CD4-positive, alpha-beta memory T cell (primary cell): ENCODE results near the gene FAM210B. TPM values are rescaled to one million over a fixed set of nuclear protein-coding genes. Genes with fewer than 3 reads are reported as not detected.
A peak's percentile ranks its signal among the peaks of the same experiment; 100 is the strongest.

Source experiments
- CTCF ChIA-PET: fragments of 350-600 bp; sonication (Branson Sonifier 250); formaldehyde crosslinking; loops from one replicate; lab custom pipeline; 2021; ENCODE audit warnings: inconsistent platforms; ENCODE audit not compliant: partially characterized antibody; lab: Charles Lee
- POLR2A ChIA-PET: fragments of 350-600 bp; sonication (Branson Sonifier 250); formaldehyde crosslinking; loops from one replicate; lab custom pipeline; 2021; ENCODE audit not compliant: partially characterized antibody; lab: Charles Lee
- DNase-seq, 5 donors: peaks; one replicate each; pipeline versions ENCODE4 v3.0.0 to v3.0.0-alpha.2; 2020 to 2022; ENCODE audit warnings: mixed read lengths in 1 of 5
- H3K27ac ChIP-seq: one replicate; pipeline ENCODE4 v1.7.0; 2013; ENCODE audit warnings: low read depth, low read length
- H3K27me3 ChIP-seq: 2 replicates; pipeline ENCODE4 v1.7.0; 2013; ENCODE audit warnings: mild to moderate bottlenecking, low read length, moderate library complexity; ENCODE audit not compliant: insufficient read depth
- H3K36me3 ChIP-seq: 2 replicates; pipeline ENCODE4 v1.7.0; 2013; ENCODE audit warnings: mild to moderate bottlenecking, low read length, moderate library complexity; ENCODE audit not compliant: insufficient read depth
- H3K4me1 ChIP-seq: 2 replicates; pipeline ENCODE4 v1.7.0; 2013; ENCODE audit warnings: mild to moderate bottlenecking, low read length, moderate library complexity; ENCODE audit not compliant: insufficient read depth
- H3K4me3 ChIP-seq, 2 donors: one replicate each; pipeline ENCODE4 v1.7.0; 2013; ENCODE audit warnings: low read length in 2 of 2, mild to moderate bottlenecking in 1 of 2
- H3K9me3 ChIP-seq, 2 donors: one replicate each; pipeline ENCODE4 v1.7.0; 2013; ENCODE audit warnings: low read length in 2 of 2, control low read depth in 1 of 2; ENCODE audit not compliant: control insufficient read depth in 1 of 2
- H3K27ac Mint-ChIP-seq, 7 donors: one replicate each; pipeline ENCODE4 v1.8.0; 2020 to 2021; ENCODE audit warnings: mixed read lengths in 7 of 7, mild to moderate bottlenecking in 6 of 7, inconsistent platforms in 3 of 7, moderate library complexity in 3 of 7
- H3K27me3 Mint-ChIP-seq, 2 donors: one replicate each; pipeline ENCODE4 v1.8.0; 2020 to 2021; ENCODE audit warnings: mixed read lengths in 2 of 2
- H3K36me3 Mint-ChIP-seq, 2 donors: one replicate each; pipeline ENCODE4 v1.8.0; 2020 to 2021; ENCODE audit warnings: mixed read lengths in 2 of 2, inconsistent platforms in 1 of 2, mild to moderate bottlenecking in 1 of 2
- H3K4me1 Mint-ChIP-seq, 4 donors: one replicate each; pipeline ENCODE4 v1.8.0; 2020 to 2021; ENCODE audit warnings: mixed read lengths in 4 of 4, mild to moderate bottlenecking in 1 of 4
- H3K4me3 Mint-ChIP-seq, 8 donors: one replicate each; pipeline ENCODE4 v1.8.0; 2020 to 2021; ENCODE audit warnings: mixed read lengths in 8 of 8, mild to moderate bottlenecking in 7 of 8, moderate library complexity in 6 of 8, inconsistent platforms in 3 of 8
- H3K9me3 Mint-ChIP-seq, 8 donors: one replicate each; pipeline ENCODE4 v1.8.0; 2020 to 2021; ENCODE audit warnings: mixed read lengths in 8 of 8, mild to moderate bottlenecking in 5 of 8, inconsistent platforms in 3 of 8, moderate library complexity in 1 of 8
- intact Hi-C: fragments of 100-400 bp; cut with micrococcal nuclease; formaldehyde crosslinking; loops from one replicate; pipeline ENCODE4 v1.15.1; 2023
- polyA plus RNA-seq, 2 donors: library from polyadenylated mRNA; unstranded; fragments of 300-500 nt; fragmentation: Illumina TruSeq; gene quantifications; one replicate each; pipeline ENCODE4 v1.2.3, GENCODE V29; 2021
- total RNA-seq, 2 experiments: library from RNA; stranded (reverse); gene quantifications; one replicate each; pipeline ENCODE4 v1.2.3, GENCODE V29; 2021

The FAM210B gene
- total and polyA plus RNA-seq, 4 experiments from 2014 or later = 28.7 to 38.8 (median 35.3) TPM

GRCh38 chr20:56369179-56369578, 10.4 kb downstream of the FAM210B start:
- peaks cover 28 to 47% of the 10 kb centered on the region in 2 donors for H3K36me3 Mint-ChIP-seq
- H3K36me3 ChIP-seq = peaks cover 7% of the 10 kb centered on the region
- POLR2A ChIA-PET = interaction anchor here (3.1 kb wide), 1 partner anchor 22 kb away, joined by 10 read pairs; the partner anchor contains the start of genes AURKA and CSTF1
- peaks cover 8% of the 10 kb centered on the region for H3K4me1 ChIP-seq
- CTCF ChIA-PET = no interaction called here
- DNase-seq = no peak
- intact Hi-C loops = no loop called here
- peaks cover 5 to 17% (median 12%) of the 10 kb centered on the region in 4 donors for H3K4me1 Mint-ChIP-seq
- H3K9me3 Mint-ChIP-seq = no peaks in the 10 kb centered on the region
- H3K4me3 Mint-ChIP-seq = no peak overlapping the region
- H3K27me3 Mint-ChIP-seq = no peaks in the 10 kb centered on the region
- no peaks in the 10 kb centered on the region for H3K9me3 ChIP-seq
- no peak overlapping the region for H3K4me3 ChIP-seq
- no peak overlapping the region for H3K27ac ChIP-seq
- no peak overlapping the region for H3K27ac Mint-ChIP-seq
- no peaks in the 10 kb centered on the region for H3K27me3 ChIP-seq

- Histone ChIP-seq H3K27ac (no peak overlapping the region), H3K4me3 (no peak overlapping the region), H3K4me1 (peaks cover 8% of the 10 kb centered on the region), H3K9me3 (no peaks in the 10 kb centered on the region), H3K36me3 (no peaks in the 10 kb centered on the region), H3K27me3 (no peaks in the 10 kb centered on the region)
- intact Hi-C loops = no loop called here
- H3K27me3 Mint-ChIP-seq = no peaks in the 10 kb centered on the region
- peaks cover 10 to 22% (median 13%) of the 10 kb centered on the region in 4 donors for H3K4me1 Mint-ChIP-seq
- DNase-seq = no peak
- H3K4me3 Mint-ChIP-seq = no peak overlapping the region
- H3K9me3 Mint-ChIP-seq = no peaks in the 10 kb centered on the region
- POLR2A ChIA-PET = interaction anchor here (1.3 kb wide), 1 partner anchor 10 kb away, joined by 7 read pairs; no protein-coding TSS in a partner anchor
- CTCF ChIA-PET = interaction anchor here (0.7 kb wide), 1 partner anchor 34 kb away, joined by 3 read pairs; no protein-coding TSS in a partner anchor
- peaks cover 12 to 26% of the 10 kb centered on the region in 2 donors for H3K36me3 Mint-ChIP-seq
- no peak overlapping the region for H3K27ac Mint-ChIP-seq
Observed at GRCh38 chr20:56371977-56372376, 13.2 kb downstream of the FAM210B start.

- peaks cover 4 to 17% of the 10 kb centered on the region in 2 donors for H3K36me3 Mint-ChIP-seq
- ChIA-PET CTCF (no interaction called here), POLR2A (interaction anchor here (1.0 to 1.3 kb wide), 2 partner anchors 11 to 14 kb away, joined by 7 read pairs; partner anchors contain the start of gene FAM210B)
- H3K9me3 Mint-ChIP-seq = no peaks in the 10 kb centered on the region
- H3K4me3 Mint-ChIP-seq = no peak overlapping the region
- intact Hi-C loops = no loop called here
- H3K27ac ChIP-seq = no peak overlapping the region
- H3K9me3 ChIP-seq = no peaks in the 10 kb centered on the region
- H3K27ac Mint-ChIP-seq = peak overlapping the region in 6 of 7 donors; percentile 9 to 86 (median 27)
- no peak overlapping the region for H3K4me3 ChIP-seq
- peaks cover 8% of the 10 kb centered on the region for H3K4me1 ChIP-seq
- DNase-seq = no peak
- H3K27me3 ChIP-seq = no peaks in the 10 kb centered on the region
- H3K27me3 Mint-ChIP-seq = no peaks in the 10 kb centered on the region
- peaks cover 10 to 22% (median 13%) of the 10 kb centered on the region in 4 donors for H3K4me1 Mint-ChIP-seq
- no peaks in the 10 kb centered on the region for H3K36me3 ChIP-seq
Observed at GRCh38 chr20:56372850-56373249, 14.1 kb downstream of the FAM210B start.

- no peak overlapping the region for H3K27ac ChIP-seq
- H3K27ac Mint-ChIP-seq = peak overlapping the region in 1 of 7 donors; percentile 42
- no peak for DNase-seq
Observed at GRCh38 chr20:56373942-56374341, 15.2 kb downstream of the FAM210B start.

GRCh38 chr20:56376331-56376730, 17.6 kb downstream of the FAM210B start:
- POLR2A ChIA-PET = interaction anchor here (1.1 kb wide), 1 partner anchor 15 kb away, joined by 3 read pairs; no protein-coding TSS in a partner anchor
- CTCF ChIA-PET = no interaction called here

More at GRCh38 chr20:56373942-56374341, 15.2 kb downstream of the FAM210B start:
- H3K27me3 ChIP-seq = no peaks in the 10 kb centered on the region
- H3K36me3 Mint-ChIP-seq = peaks cover 0 to 9% of the 10 kb centered on the region in 2 donors
- peaks cover 10 to 22% (median 13%) of the 10 kb centered on the region in 4 donors for H3K4me1 Mint-ChIP-seq
- H3K4me1 ChIP-seq = peaks cover 8% of the 10 kb centered on the region
- peaks cover 0 to 2% (median 0%) of the 10 kb centered on the region in 8 donors for H3K9me3 Mint-ChIP-seq
- H3K27me3 Mint-ChIP-seq = no peaks in the 10 kb centered on the region
- intact Hi-C loops = no loop called here
- no peaks in the 10 kb centered on the region for H3K9me3 ChIP-seq
- POLR2A ChIA-PET = no interaction called here
- H3K4me3 Mint-ChIP-seq = no peak overlapping the region
- H3K36me3 ChIP-seq = no peaks in the 10 kb centered on the region
- CTCF ChIA-PET = no interaction called here
- H3K4me3 ChIP-seq = no peak overlapping the region

GRCh38 chr20:56378386-56378785, 19.6 kb downstream of the FAM210B start:
- ChIA-PET POLR2A (no interaction called here), CTCF (no interaction called here)
- no peak overlapping the region for H3K4me3 Mint-ChIP-seq
- Histone ChIP-seq H3K27me3 (no peaks in the 10 kb centered on the region), H3K9me3 (no peaks in the 10 kb centered on the region), H3K36me3 (no peaks in the 10 kb centered on the region), H3K4me1 (no peaks in the 10 kb centered on the region), H3K27ac (no peak overlapping the region), H3K4me3 (no peak overlapping the region)
- DNase-seq = no peak
- peaks cover 5 to 13% (median 7%) of the 10 kb centered on the region in 4 donors for H3K4me1 Mint-ChIP-seq
- no peak overlapping the region for H3K27ac Mint-ChIP-seq
- intact Hi-C loops = no loop called here
- no peaks in the 10 kb centered on the region for H3K27me3 Mint-ChIP-seq
- no peaks in the 10 kb centered on the region for H3K36me3 Mint-ChIP-seq
- H3K9me3 Mint-ChIP-seq = peaks cover 0 to 2% (median 0%) of the 10 kb centered on the region in 8 donors

More at GRCh38 chr20:56376331-56376730, 17.6 kb downstream of the FAM210B start:
- H3K4me3 ChIP-seq = no peak overlapping the region
- Mint-ChIP-seq H3K9me3 (peaks cover 0 to 2% (median 0%) of the 10 kb centered on the region in 8 donors), H3K4me3 (no peak overlapping the region), H3K4me1 (peaks cover 10 to 22% (median 13%) of the 10 kb centered on the region in 4 donors), H3K27ac (peak overlapping the region in 2 of 7 donors; percentile 13 to 38), H3K36me3 (no peaks in the 10 kb centered on the region), H3K27me3 (no peaks in the 10 kb centered on the region)
- intact Hi-C loops = no loop called here
- no peaks in the 10 kb centered on the region for H3K27me3 ChIP-seq
- H3K9me3 ChIP-seq = no peaks in the 10 kb centered on the region
- no peak overlapping the region for H3K27ac ChIP-seq
- no peaks in the 10 kb centered on the region for H3K36me3 ChIP-seq
- DNase-seq = no peak
- H3K4me1 ChIP-seq = peaks cover 8% of the 10 kb centered on the region

DNA sequence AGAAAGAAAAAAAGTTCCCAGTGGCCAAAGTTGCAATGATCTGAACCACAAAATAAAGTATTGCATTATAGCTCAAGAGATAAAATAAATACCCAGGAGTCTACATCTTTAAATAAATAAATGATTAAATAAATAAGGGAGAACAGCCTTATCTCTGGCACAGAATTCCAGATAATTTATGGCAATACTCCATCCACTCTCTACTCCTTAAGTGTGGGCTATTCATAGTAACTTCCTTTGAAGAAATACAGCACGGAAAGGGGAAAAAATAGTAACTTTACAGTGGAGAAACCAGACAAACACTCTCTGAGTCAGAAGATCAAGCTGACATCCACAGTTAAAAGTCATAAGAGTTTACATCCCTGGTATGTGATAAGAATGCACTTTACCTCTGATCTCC, 21.6 kb downstream of the FAM210B start:
- Histone ChIP-seq H3K36me3 (no peaks in the 10 kb centered on the region), H3K4me3 (no peak overlapping the region), H3K9me3 (no peaks in the 10 kb centered on the region), H3K27ac (no peak overlapping the region), H3K27me3 (no peaks in the 10 kb centered on the region), H3K4me1 (no peaks in the 10 kb centered on the region)
- intact Hi-C loops = no loop called here
- Mint-ChIP-seq H3K4me1 (peaks cover 0 to 8% (median 5%) of the 10 kb centered on the region in 4 donors), H3K4me3 (no peak overlapping the region), H3K27me3 (no peaks in the 10 kb centered on the region), H3K27ac (no peak overlapping the region), H3K9me3 (peaks cover 0 to 2% (median 0%) of the 10 kb centered on the region in 8 donors), H3K36me3 (no peaks in the 10 kb centered on the region)
- ChIA-PET POLR2A (no interaction called here), CTCF (no interaction called here)
- no peak for DNase-seq
